B cell (primary cell): Measurements from ENCODE around the gene RERE. TPM values are rescaled to one million over a fixed set of nuclear protein-coding genes. Genes with fewer than 3 reads are reported as not detected.

Source experiments
- ATAC-seq: fragments of 200-7000 bp; cut with Tn5 transposase; one replicate; pipeline ENCODE4 v1.10.0; 2021; ENCODE audit warnings: low read depth, mild to moderate bottlenecking, moderate number of reproducible peaks, moderate library complexity
- CTCF ChIA-PET: fragments of 350-600 bp; sonication (Branson Sonifier 250); formaldehyde crosslinking; loops from one replicate; lab custom pipeline; 2021; ENCODE audit warnings: antibody characterized with exemption, inconsistent platforms; lab: Charles Lee
- POLR2A ChIA-PET: fragments of 350-600 bp; sonication (Branson Sonifier 250); formaldehyde crosslinking; loops from one replicate; lab custom pipeline; 2021; ENCODE audit warnings: antibody characterized with exemption; lab: Charles Lee
- DNase-seq: peaks from one replicate; pipeline ENCODE4 v3.0.0; 2013
- H2AFZ ChIP-seq: 2 replicates; pipeline ENCODE4 v1.6.1; 2012; ENCODE audit warnings: mild to moderate bottlenecking, low read depth, low read length; ENCODE audit not compliant: insufficient read depth, poor library complexity, severe bottlenecking
- H3K27ac ChIP-seq, 2 donors: 1 replicate in 1 of 2; 2 replicates in 1 of 2; pipeline ENCODE4 v1.5.1; 2012 to 2013; ENCODE audit warnings: low read length in 2 of 2, mild to moderate bottlenecking in 2 of 2, moderate library complexity in 1 of 2
- H3K27me3 ChIP-seq, 4 experiments: fragments of 200-600 bp in 1 of 4; sonication (generic) in 1 of 4; replicated peaks in 1 of 4; 1 replicate in 2 of 4; 2 replicates in 2 of 4; pipeline versions ENCODE4 v1.6.1 to v1.7.0; 2013 to 2016; ENCODE audit warnings: low read length in 3 of 4, mild to moderate bottlenecking in 2 of 4, mixed read lengths in 1 of 4, moderate library complexity in 1 of 4; ENCODE audit not compliant: insufficient read depth in 4 of 4, control insufficient read depth in 3 of 4; ENCODE audit errors: control extremely low read depth in 1 of 4
- H3K36me3 ChIP-seq, 2 experiments: replicated peaks in 1 of 2; 1 replicate in 1 of 2; 2 replicates in 1 of 2; pipeline versions ENCODE4 v1.6.1 to v1.7.1; 2013; ENCODE audit warnings: low read length in 1 of 2; ENCODE audit not compliant: insufficient read depth in 2 of 2, control insufficient read depth in 1 of 2; ENCODE audit errors: control extremely low read depth in 1 of 2, extremely low read depth in 1 of 2
- H3K4me1 ChIP-seq, 2 donors: fragments of 200-600 bp in 1 of 2; sonication (generic) in 1 of 2; 1 replicate in 1 of 2; 2 replicates in 1 of 2; pipeline versions ENCODE4 v1.5.1 to v1.6.1; 2013 to 2017; ENCODE audit warnings: low read length in 2 of 2; ENCODE audit not compliant: control insufficient read depth in 2 of 2, insufficient read depth in 2 of 2
- H3K4me2 ChIP-seq: replicated peaks from 2 replicates; pipeline ENCODE3; 2012; ENCODE audit warnings: mild to moderate bottlenecking, low read depth, low read length; ENCODE audit not compliant: poor library complexity, severe bottlenecking
- H3K4me3 ChIP-seq, 5 experiments: fragments of 200-600 bp in 1 of 5; sonication (generic) in 1 of 5; 1 replicate in 3 of 5; 2 replicates in 2 of 5; pipeline versions ENCODE4 v1.5.1 to v1.7.0; 2011 to 2016; ENCODE audit warnings: low read length in 4 of 5, mild to moderate bottlenecking in 4 of 5, low read depth in 2 of 5, control low read depth in 1 of 5, moderate library complexity in 1 of 5; ENCODE audit not compliant: insufficient read depth in 1 of 5; ENCODE audit errors: control extremely low read depth in 1 of 5, extremely low read depth in 1 of 5
- H3K79me2 ChIP-seq: fragments of 200-600 bp; sonication (generic); one replicate; pipeline ENCODE4 v1.6.0; 2016; ENCODE audit warnings: low read length; ENCODE audit not compliant: control insufficient read depth, insufficient read depth
- H3K9ac ChIP-seq: fragments of 200-600 bp; sonication (generic); 2 replicates; pipeline ENCODE4 v1.6.1; 2017; ENCODE audit warnings: mild to moderate bottlenecking, low read length, moderate library complexity
- H3K9me3 ChIP-seq, 3 donors: one replicate each; pipeline versions ENCODE4 v1.6.1 to v1.7.1; 2013; ENCODE audit warnings: low read length in 2 of 3; ENCODE audit not compliant: control insufficient read depth in 2 of 3, insufficient read depth in 1 of 3; ENCODE audit errors: control extremely low read depth in 1 of 3
- H4K20me1 ChIP-seq: 2 replicates; pipeline ENCODE4 v1.6.0; 2012; ENCODE audit warnings: mild to moderate bottlenecking, low read length; ENCODE audit not compliant: insufficient read depth, control insufficient read depth, poor library complexity, severe bottlenecking
- H3K27ac Mint-ChIP-seq: one replicate; pipeline ENCODE4 v1.8.0; 2021; ENCODE audit warnings: mixed read lengths
- H3K27me3 Mint-ChIP-seq: one replicate; pipeline ENCODE4 v1.8.0; 2021; ENCODE audit warnings: mixed read lengths
- H3K4me1 Mint-ChIP-seq: one replicate; pipeline ENCODE4 v1.8.0; 2021; ENCODE audit warnings: mixed read lengths
- H3K4me3 Mint-ChIP-seq: one replicate; pipeline ENCODE4 v1.8.0; 2021; ENCODE audit warnings: mixed read lengths
- H3K9me3 Mint-ChIP-seq: one replicate; pipeline ENCODE4 v1.8.0; 2022; ENCODE audit warnings: mixed read lengths; ENCODE audit not compliant: insufficient read depth
- CTCF ChIP-seq: fragments of 200-600 bp; IDR thresholded peaks from one replicate; pipeline ENCODE4 v1.8.0; 2022; ENCODE audit warnings: antibody characterized with exemption, mild to moderate bottlenecking
- EZH2 ChIP-seq: IDR thresholded peaks from 2 replicates; pipeline ENCODE4 v1.6.1; 2012; ENCODE audit warnings: borderline replicate concordance, low read depth, mild to moderate bottlenecking, moderate library complexity, low read length; ENCODE audit not compliant: insufficient read depth, poor library complexity, severe bottlenecking
- WGBS: methylation state at CpG from one replicate; pipeline ENCODE4 v1.1.5; 2013; ENCODE audit warnings: missing lambda C conversion rate; ENCODE audit not compliant: insufficient coverage; 5-methylcytosine and 5-hydroxymethylcytosine counted together
- intact Hi-C: fragments of 100-400 bp; cut with micrococcal nuclease; formaldehyde crosslinking; loops from one replicate; pipeline ENCODE4 v1.10.0; 2022
- polyA plus RNA-seq: library from polyadenylated mRNA; depleted of rRNA; stranded (reverse); fragments of >200 nt; gene quantifications from 2 replicates; pipeline ENCODE4 v1.2.3, GENCODE V29; 2012
- total RNA-seq, 2 donors: library from RNA; stranded (reverse); fragments of 120-200 nt in 1 of 2; gene quantifications; 1 replicate in 1 of 2; 2 replicates in 1 of 2; pipeline versions ENCODE4 v1.2.3 to v1.2.4, GENCODE V29; 2013 to 2022

RERE gene
- total and polyA plus RNA-seq, 2 donors (not counting 1 experiment from before 2014, with no cell fraction given), result 27.3 to 132 TPM

DNA sequence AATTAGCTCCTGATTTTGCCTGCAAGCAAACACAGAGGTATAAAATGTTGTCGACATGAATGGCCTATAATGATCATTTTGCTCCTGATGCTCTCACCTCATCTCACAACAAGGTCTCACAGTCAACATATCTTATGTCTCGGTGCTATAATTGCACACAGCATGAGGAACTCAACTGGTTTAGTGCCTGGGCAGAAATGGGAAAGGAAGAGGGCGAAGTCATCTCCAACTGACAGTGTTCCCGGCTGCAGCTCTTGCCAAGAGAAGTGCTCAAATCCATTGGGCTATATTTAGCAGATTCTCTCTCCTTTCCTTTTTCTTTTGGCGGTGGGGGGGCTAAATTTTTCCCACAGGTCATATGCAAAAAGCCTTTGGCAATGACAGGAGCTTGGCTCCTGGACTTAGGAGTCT lies 446.5 kb downstream of the RERE start:
- Histone ChIP-seq H3K27ac (no peak overlapping the region), H3K9me3 (no peaks in the 10 kb centered on the region), H3K4me2 (no peak overlapping the region), H3K4me1 (peaks cover 0 to 7% of the 10 kb centered on the region in 2 donors), H3K36me3 (peaks cover 7 to 67% of the 10 kb centered on the region in 2 experiments), H3K27me3 (no peaks in the 10 kb centered on the region), H3K9ac (no peak overlapping the region), H4K20me1 (peaks cover 90% of the 10 kb centered on the region), H3K79me2 (peaks cover 95% of the 10 kb centered on the region), H2AFZ (no peak overlapping the region), H3K4me3 (no peak overlapping the region)
- no peak overlapping the region for H3K4me3 Mint-ChIP-seq
- no peaks in the 10 kb centered on the region for H3K9me3 Mint-ChIP-seq
- no peak for DNase-seq
- no peaks in the 10 kb centered on the region for H3K27me3 Mint-ChIP-seq
- TF ChIP-seq CTCF (no peak), EZH2 (no peak)
- CTCF ChIA-PET, result interaction anchor here (0.8 to 2.1 kb wide), 6 partner anchors 19 to 478 kb away, joined by 3 to 9 read pairs (median 3); no protein-coding TSS in a partner anchor
- intact Hi-C loops, result no loop called here
- H3K27ac Mint-ChIP-seq, result peak overlapping the region; percentile 54
- POLR2A ChIA-PET, result interaction anchor here (0.5 to 0.6 kb wide), 2 partner anchors 63 to 1287 kb away, joined by 8 to 13 read pairs; no protein-coding TSS in a partner anchor
- H3K4me1 Mint-ChIP-seq, result peaks cover 43% of the 10 kb centered on the region
- 100% methylated on average over 1 of the region's 5 CpGs for WGBS
- ATAC-seq, result no peak

DNA sequence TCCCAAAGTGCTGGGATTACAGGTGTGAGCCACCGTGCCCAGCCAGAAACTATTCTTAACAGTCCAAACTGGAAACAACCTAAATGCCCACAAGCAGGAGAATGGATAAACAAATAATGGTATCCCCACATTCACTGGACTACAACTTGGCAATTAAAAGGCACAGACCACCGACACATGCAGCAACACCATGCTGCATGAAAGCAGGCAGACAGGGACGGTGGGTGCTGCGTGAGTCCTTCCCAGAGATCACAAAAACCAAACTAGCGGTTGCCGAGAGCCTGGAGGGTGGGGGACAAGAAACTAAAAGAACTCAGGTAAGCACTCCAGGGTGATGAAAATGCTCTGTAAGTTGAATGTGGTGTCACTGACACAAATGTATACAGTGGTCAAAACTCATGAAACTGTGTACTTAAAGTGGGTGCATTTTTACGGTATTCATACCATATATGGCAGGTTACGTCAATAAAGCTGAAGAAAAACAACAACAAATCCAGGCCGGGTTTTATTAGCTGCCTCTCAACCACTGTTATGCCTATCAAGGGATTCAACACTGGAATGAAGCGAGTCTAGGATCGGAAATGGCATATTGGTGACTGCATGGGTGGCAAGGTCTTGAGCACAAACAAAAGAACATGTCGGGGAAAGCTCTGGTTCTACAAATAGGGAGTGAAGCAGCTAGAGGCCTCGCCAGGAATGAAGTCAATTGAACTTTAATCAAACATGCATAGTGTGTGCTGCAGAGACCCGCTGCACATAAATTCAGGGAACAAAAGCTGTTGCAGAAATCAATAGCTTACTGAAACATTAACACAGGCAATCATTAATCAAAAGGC lies 447.2 kb downstream of the RERE start:
- Histone ChIP-seq H3K27me3 (no peaks in the 10 kb centered on the region), H3K4me3 (no peak overlapping the region), H4K20me1 (peaks cover 92% of the 10 kb centered on the region), H2AFZ (no peak overlapping the region), H3K27ac (no peak overlapping the region), H3K79me2 (peaks cover 99% of the 10 kb centered on the region), H3K36me3 (peaks cover 9 to 72% of the 10 kb centered on the region in 2 experiments), H3K9ac (no peak overlapping the region), H3K9me3 (no peaks in the 10 kb centered on the region), H3K4me2 (no peak overlapping the region), H3K4me1 (peaks cover 0 to 7% of the 10 kb centered on the region in 2 donors)
- intact Hi-C loops, result no loop called here
- H3K4me3 Mint-ChIP-seq, result no peak overlapping the region
- CTCF ChIA-PET, result interaction anchor here (0.8 to 2.1 kb wide), 6 partner anchors 18 to 479 kb away, joined by 3 to 9 read pairs (median 3); no protein-coding TSS in a partner anchor
- POLR2A ChIA-PET, result interaction anchor here (0.6 kb wide), 1 partner anchor 63 kb away, joined by 8 read pairs; no protein-coding TSS in a partner anchor
- WGBS, result 100% methylated on average over 8 of the region's 14 CpGs
- no peak for ATAC-seq
- TF ChIP-seq EZH2, result no peak
- TF ChIP-seq CTCF, result no peak
- no peak overlapping the region for H3K27ac Mint-ChIP-seq
- DNase-seq, result no peak
- peaks cover 42% of the 10 kb centered on the region for H3K4me1 Mint-ChIP-seq
- H3K27me3 Mint-ChIP-seq, result no peaks in the 10 kb centered on the region
- no peaks in the 10 kb centered on the region for H3K9me3 Mint-ChIP-seq
